IMR-90 (cell line): ENCODE measurements around the gene AP3B1.

Source experiments
- RAD21 ChIP-seq: IDR thresholded peaks from 2 replicates; pipeline ENCODE4 v1.6.1; 2012; ENCODE audit warnings: low read length, improper control_type of control experiment
- RFX5 ChIP-seq: IDR thresholded peaks from 2 replicates; pipeline ENCODE4 v1.8.0; 2012; ENCODE audit warnings: low read depth, mild to moderate bottlenecking, low read length, moderate library complexity
- USF2 ChIP-seq: fragments of 150-350 bp; IDR thresholded peaks from 2 replicates; pipeline ENCODE4 v1.6.1; 2017; ENCODE audit warnings: mild to moderate bottlenecking, antibody characterized with exemption, low read length, low read depth
- TF ChIP-seq, protein P1 (sequence below): conservative IDR thresholded peaks from 2 replicates; pipeline ENCODE4 v1.5.1; 2012; ENCODE audit warnings: mild to moderate bottlenecking, low read depth, low read length, improper control_type of control experiment

DNA sequence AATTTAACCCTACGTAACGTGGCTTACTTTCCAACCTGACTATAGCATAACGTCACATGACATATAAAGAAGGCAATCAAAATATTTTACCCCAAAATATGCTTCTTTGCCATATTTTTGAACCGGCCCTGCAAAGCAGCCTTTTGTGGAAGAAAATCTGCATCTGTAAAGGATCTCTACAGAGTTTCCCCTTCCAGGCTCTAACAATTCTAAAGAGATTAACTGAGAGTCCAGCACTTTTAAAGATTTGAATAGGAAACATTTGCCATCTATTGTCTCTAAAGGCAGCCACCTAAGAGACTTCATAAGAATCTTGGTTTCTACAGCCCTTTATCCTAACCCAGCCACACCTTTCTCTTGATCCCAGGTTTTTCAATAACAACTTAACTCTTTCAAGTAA is 22.7 kb downstream of the AP3B1 start:
- TF ChIP-seq, protein P1, sequence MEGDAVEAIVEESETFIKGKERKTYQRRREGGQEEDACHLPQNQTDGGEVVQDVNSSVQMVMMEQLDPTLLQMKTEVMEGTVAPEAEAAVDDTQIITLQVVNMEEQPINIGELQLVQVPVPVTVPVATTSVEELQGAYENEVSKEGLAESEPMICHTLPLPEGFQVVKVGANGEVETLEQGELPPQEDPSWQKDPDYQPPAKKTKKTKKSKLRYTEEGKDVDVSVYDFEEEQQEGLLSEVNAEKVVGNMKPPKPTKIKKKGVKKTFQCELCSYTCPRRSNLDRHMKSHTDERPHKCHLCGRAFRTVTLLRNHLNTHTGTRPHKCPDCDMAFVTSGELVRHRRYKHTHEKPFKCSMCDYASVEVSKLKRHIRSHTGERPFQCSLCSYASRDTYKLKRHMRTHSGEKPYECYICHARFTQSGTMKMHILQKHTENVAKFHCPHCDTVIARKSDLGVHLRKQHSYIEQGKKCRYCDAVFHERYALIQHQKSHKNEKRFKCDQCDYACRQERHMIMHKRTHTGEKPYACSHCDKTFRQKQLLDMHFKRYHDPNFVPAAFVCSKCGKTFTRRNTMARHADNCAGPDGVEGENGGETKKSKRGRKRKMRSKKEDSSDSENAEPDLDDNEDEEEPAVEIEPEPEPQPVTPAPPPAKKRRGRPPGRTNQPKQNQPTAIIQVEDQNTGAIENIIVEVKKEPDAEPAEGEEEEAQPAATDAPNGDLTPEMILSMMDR = no peak
- TF ChIP-seq USF2 (no peak), RAD21 (no peak), RFX5 (no peak)
